Measurements from ENCODE around the gene HSD17B3.

The HSD17B3 gene

GRCh38 chr9:96302021-96302420, at the start of gene HSD17B3:
Gene HSD17B3, minus strand, starts transcription at chr9:96302176. Its CDS starts 72 bp downstream, at chr9:96302104.
- TF ChIP-seq, protein P1, sequence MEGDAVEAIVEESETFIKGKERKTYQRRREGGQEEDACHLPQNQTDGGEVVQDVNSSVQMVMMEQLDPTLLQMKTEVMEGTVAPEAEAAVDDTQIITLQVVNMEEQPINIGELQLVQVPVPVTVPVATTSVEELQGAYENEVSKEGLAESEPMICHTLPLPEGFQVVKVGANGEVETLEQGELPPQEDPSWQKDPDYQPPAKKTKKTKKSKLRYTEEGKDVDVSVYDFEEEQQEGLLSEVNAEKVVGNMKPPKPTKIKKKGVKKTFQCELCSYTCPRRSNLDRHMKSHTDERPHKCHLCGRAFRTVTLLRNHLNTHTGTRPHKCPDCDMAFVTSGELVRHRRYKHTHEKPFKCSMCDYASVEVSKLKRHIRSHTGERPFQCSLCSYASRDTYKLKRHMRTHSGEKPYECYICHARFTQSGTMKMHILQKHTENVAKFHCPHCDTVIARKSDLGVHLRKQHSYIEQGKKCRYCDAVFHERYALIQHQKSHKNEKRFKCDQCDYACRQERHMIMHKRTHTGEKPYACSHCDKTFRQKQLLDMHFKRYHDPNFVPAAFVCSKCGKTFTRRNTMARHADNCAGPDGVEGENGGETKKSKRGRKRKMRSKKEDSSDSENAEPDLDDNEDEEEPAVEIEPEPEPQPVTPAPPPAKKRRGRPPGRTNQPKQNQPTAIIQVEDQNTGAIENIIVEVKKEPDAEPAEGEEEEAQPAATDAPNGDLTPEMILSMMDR (IDR thresholded peaks at IDR 0.05; ENCODE audit: control insufficient read depth, insufficient read depth, low read depth, low read length, missing control alignments) = no peak
- H3K4me3 ChIP-seq (ENCODE audit: control insufficient read depth, low read depth, low read length) = no peak within 1 kb of the TSS
- no peak for DNase-seq (ENCODE audit: low read depth)

GRCh38 chr9:96350866-96351265, 48.9 kb upstream of the HSD17B3 start:
- TF ChIP-seq, protein P1 (IDR thresholded peaks at IDR 0.05; ENCODE audit: control insufficient read depth, insufficient read depth, low read depth, low read length, missing control alignments) = no peak
- no peak for DNase-seq (ENCODE audit: low read depth)
- H3K4me3 ChIP-seq (ENCODE audit: control insufficient read depth, low read depth, low read length) = no peak overlapping the region

DNA sequence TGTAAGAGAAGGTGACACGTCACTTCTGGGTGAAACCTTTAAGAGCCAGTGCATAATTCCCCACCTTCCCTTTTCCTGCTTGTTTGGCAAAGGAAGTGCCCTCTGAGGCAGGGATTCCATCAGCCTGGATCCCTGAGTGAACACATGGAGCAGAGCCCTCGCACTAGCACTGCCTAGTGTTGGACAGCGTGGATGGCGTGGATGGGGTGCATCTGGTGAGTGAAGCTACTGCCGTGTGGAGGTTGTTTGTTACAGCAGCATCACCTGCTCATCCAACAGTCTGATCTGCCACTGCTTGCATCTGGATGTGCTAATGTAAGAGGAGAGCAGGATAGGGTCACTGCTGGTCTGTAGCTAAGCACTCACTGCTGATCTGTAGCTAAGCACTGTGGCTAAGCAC, 46.3 kb upstream of the HSD17B3 start:
- H3K4me3 ChIP-seq (ENCODE audit: control insufficient read depth, low read depth, low read length) = no peak overlapping the region
- TF ChIP-seq, protein P1 (IDR thresholded peaks at IDR 0.05; ENCODE audit: control insufficient read depth, insufficient read depth, low read depth, low read length, missing control alignments) = no peak
- DNase-seq (ENCODE audit: low read depth) = no peak

DNA sequence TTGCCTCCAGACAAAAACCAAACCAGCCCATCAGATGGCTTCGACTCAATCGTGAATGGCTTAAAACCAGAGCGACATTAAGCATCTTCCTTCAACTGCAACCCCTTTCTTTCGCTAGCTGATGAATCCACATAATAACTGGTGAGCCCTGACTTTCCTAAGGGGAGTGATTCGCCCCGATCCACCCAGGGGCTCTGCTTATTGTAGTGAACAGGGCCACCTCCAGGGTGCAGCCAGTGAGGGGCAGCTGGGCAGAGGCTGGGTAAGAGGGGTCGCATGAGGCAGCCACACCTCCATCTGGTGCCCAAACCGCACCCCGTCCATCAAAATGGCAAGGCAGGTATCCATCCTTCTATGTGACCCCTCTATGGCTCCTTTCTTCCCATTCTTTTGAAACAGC, 43.6 kb upstream of the HSD17B3 start:
- TF ChIP-seq, protein P1 (IDR thresholded peaks at IDR 0.05; ENCODE audit: control insufficient read depth, insufficient read depth, low read depth, low read length, missing control alignments) = no peak
- no peak overlapping the region for H3K4me3 ChIP-seq (ENCODE audit: control insufficient read depth, low read depth, low read length)
- no peak for DNase-seq (ENCODE audit: low read depth)

DNA sequence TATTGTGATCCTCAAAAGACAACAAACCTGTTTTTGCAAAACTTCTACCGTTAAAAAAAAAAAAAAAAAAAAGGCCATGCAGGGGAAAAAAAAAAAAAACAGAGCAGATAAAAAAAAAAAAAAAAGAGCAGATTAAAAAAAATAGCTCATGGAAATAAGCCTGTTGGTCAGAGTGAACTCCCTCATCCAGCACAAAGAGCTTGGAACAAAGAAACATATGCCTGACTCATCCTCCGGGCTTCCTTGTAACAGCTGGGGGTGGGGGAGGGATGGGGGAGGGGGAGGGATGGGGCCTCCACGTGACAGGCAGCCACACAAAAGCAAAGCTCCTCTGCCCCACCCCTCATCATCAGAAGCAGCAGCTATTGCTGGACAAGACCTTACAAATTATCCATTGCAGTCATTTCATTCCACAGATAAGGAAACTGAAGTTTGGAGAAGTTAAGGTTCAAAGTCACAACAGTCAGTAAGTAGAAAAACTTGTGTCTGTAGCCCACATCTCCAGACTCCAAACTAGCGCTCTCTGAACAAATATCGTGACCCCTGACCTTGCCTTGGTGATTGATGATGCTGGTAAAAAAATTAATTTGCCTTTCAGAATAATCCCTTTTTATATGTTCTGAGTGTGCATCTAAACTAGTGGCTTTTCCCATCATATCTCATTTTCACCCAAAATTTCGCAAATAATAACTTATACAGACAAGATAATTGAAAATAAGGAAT, 42.6 kb upstream of the HSD17B3 start:
- TF ChIP-seq, protein P1 (IDR thresholded peaks at IDR 0.05; ENCODE audit: control insufficient read depth, insufficient read depth, low read depth, low read length, missing control alignments) = no peak
- DNase-seq (ENCODE audit: low read depth) = peak; percentile 92
- H3K4me3 ChIP-seq (ENCODE audit: control insufficient read depth, low read depth, low read length) = no peak overlapping the region

GRCh38 chr9:96343515-96344360, 41.8 kb upstream of the HSD17B3 start:
- no peak overlapping the region for H3K4me3 ChIP-seq (ENCODE audit: control insufficient read depth, low read depth, low read length)
- TF ChIP-seq, protein P1 (IDR thresholded peaks at IDR 0.05; ENCODE audit: control insufficient read depth, insufficient read depth, low read depth, low read length, missing control alignments) = no peak

More at GRCh38 chr9:96343515-96344360, 41.8 kb upstream of the HSD17B3 start:
- no peak for DNase-seq (ENCODE audit: low read depth)
